DOHH2 (cell line): ENCODE measurements around the gene TCEA2.

ENCODE experiments used
- H3F3A ChIP-seq: fragments of 200-600 bp; sonication (generic), shearing (Covaris generic); 2 replicates; pipeline ENCODE4 v1.6.0; 2016; ENCODE audit warnings: antibody characterized with exemption, mild to moderate bottlenecking; ENCODE audit not compliant: control insufficient read depth, insufficient read depth
- H3K27ac ChIP-seq: fragments of 200-600 bp; sonication (generic); 2 replicates; pipeline ENCODE4 v1.5.1; 2014; ENCODE audit warnings: low read depth, mild to moderate bottlenecking, low read length, moderate library complexity
- H3K27me3 ChIP-seq: fragments of 200-600 bp; sonication (generic); 2 replicates; pipeline ENCODE4 v1.6.1; 2014; ENCODE audit warnings: mild to moderate bottlenecking, low read length, mixed read lengths; ENCODE audit not compliant: control insufficient read depth
- H3K36me3 ChIP-seq: fragments of 200-600 bp; sonication (generic); 2 replicates; pipeline ENCODE4 v1.6.1; 2014; ENCODE audit warnings: mild to moderate bottlenecking, low read length, moderate library complexity, mixed read lengths; ENCODE audit not compliant: control insufficient read depth
- H3K4me1 ChIP-seq: fragments of 200-600 bp; sonication (generic); 2 replicates; pipeline ENCODE4 v1.6.1; 2014; ENCODE audit warnings: mild to moderate bottlenecking, low read length, mixed read lengths; ENCODE audit not compliant: control insufficient read depth
- H3K4me2 ChIP-seq: fragments of 200-600 bp; sonication (generic); 2 replicates; pipeline ENCODE4 v1.6.0; 2014; ENCODE audit warnings: mild to moderate bottlenecking, low read length, moderate library complexity
- H3K4me3 ChIP-seq: fragments of 200-600 bp; sonication (generic); 2 replicates; pipeline ENCODE4 v1.5.1; 2014; ENCODE audit warnings: mild to moderate bottlenecking, low read length, mixed read lengths
- H3K79me2 ChIP-seq: fragments of 200-600 bp; sonication (generic); 2 replicates; pipeline ENCODE4 v1.6.1; 2014; ENCODE audit warnings: mild to moderate bottlenecking, low read length, mixed read lengths; ENCODE audit not compliant: control insufficient read depth
- H3K9me2 ChIP-seq: fragments of 200-600 bp; sonication (generic); replicated peaks from 2 replicates; pipeline ENCODE4 v1.6.1; 2014; ENCODE audit warnings: mild to moderate bottlenecking, low read length, mixed read lengths; ENCODE audit not compliant: control insufficient read depth
- H3K9me3 ChIP-seq: fragments of 200-600 bp; sonication (generic); 2 replicates; pipeline ENCODE4 v1.6.1; 2014; ENCODE audit warnings: antibody characterized with exemption, low read length, mixed read lengths; ENCODE audit not compliant: control insufficient read depth, insufficient read depth
- H4K20me1 ChIP-seq: fragments of 200-600 bp; sonication (generic); 2 replicates; pipeline ENCODE4 v1.6.0; 2014; ENCODE audit warnings: low read depth, mild to moderate bottlenecking, antibody characterized with exemption, low read length, moderate library complexity; ENCODE audit not compliant: control insufficient read depth, insufficient read depth
- EZH2phosphoT487 ChIP-seq: fragments of 200-600 bp; sonication (generic); IDR thresholded peaks from 2 replicates; pipeline ENCODE4 v1.6.1; 2017; ENCODE audit warnings: borderline replicate concordance, mild to moderate bottlenecking, antibody characterized with exemption, low read length, moderate library complexity, mixed read lengths
- TF ChIP-seq, protein P1 (sequence below): fragments of 200-600 bp; sonication (generic); IDR thresholded peaks from one replicate; pipeline ENCODE4 v1.5.1; 2014; ENCODE audit warnings: antibody characterized with exemption, mild to moderate bottlenecking, low read depth, low read length; ENCODE audit not compliant: poor library complexity, severe bottlenecking

The TCEA2 gene

DNA sequence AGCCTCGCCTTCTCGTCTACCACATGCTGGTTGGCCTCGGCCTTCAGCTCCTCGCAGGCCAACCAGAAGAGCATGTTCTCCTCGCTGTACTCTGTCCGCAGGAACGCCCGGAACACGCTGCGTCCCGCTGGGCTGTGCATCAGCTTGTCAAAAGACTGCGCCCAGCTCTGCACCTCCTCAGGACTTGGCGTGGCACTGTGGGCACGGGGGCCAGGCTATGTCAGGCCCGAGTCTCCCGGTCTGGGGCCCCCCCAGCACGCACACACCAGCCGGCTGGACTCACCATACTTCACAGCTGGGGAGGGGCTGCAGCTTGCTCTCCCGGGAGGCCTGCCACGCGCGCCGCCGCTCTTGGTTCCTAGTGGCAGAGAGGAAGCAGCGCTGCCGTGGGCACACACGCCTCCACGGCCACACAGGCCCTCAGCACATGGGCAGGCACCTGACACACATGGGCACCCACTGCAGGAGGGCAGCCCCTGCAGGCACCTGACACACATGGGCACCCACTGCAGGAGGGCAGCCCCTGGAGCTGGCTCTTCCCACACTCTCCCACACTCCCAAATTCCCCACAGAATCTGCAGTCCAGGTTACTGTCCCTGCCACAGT is 11.3 kb downstream of the TCEA2 start:
- H3F3A ChIP-seq = peaks cover 15% of the 10 kb centered on the region
- H3K9me3 ChIP-seq = no peaks in the 10 kb centered on the region
- peaks cover 64% of the 10 kb centered on the region for H3K4me1 ChIP-seq
- TF ChIP-seq, protein P1, sequence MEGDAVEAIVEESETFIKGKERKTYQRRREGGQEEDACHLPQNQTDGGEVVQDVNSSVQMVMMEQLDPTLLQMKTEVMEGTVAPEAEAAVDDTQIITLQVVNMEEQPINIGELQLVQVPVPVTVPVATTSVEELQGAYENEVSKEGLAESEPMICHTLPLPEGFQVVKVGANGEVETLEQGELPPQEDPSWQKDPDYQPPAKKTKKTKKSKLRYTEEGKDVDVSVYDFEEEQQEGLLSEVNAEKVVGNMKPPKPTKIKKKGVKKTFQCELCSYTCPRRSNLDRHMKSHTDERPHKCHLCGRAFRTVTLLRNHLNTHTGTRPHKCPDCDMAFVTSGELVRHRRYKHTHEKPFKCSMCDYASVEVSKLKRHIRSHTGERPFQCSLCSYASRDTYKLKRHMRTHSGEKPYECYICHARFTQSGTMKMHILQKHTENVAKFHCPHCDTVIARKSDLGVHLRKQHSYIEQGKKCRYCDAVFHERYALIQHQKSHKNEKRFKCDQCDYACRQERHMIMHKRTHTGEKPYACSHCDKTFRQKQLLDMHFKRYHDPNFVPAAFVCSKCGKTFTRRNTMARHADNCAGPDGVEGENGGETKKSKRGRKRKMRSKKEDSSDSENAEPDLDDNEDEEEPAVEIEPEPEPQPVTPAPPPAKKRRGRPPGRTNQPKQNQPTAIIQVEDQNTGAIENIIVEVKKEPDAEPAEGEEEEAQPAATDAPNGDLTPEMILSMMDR = no peak
- TF ChIP-seq EZH2phosphoT487 = no peak
- H3K36me3 ChIP-seq = peaks cover 64% of the 10 kb centered on the region
- H3K27ac ChIP-seq = no peak overlapping the region
- H3K4me2 ChIP-seq = no peak overlapping the region
- H3K4me3 ChIP-seq = no peak overlapping the region
- H3K79me2 ChIP-seq = peaks cover 25% of the 10 kb centered on the region
- H4K20me1 ChIP-seq = no peaks in the 10 kb centered on the region
- H3K9me2 ChIP-seq = no peaks in the 10 kb centered on the region
- no peaks in the 10 kb centered on the region for H3K27me3 ChIP-seq

DNA sequence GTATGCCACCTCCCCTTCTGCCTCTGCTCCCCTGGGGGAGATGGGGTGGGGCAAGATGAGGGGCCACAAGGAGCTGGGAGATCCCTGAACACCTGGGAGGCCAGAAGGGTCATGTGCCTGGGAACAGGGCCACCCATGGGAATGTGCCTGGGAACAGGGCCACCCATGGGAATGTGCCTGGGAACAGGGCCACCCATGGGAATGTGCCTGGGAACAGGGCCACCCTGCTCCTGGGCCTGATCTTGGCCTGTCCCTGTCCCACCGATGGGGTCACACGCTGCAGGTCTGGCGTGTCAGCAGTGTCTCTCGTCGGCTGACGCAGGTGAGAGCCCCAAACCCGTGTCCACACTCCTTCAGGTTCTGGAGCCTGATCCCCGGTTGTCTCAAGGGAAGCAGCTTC is 12.0 kb downstream of the TCEA2 start:
- Histone ChIP-seq H3K9me3 (no peaks in the 10 kb centered on the region), H3K9me2 (no peaks in the 10 kb centered on the region), H3K27ac (no peak overlapping the region), H3K36me3 (peaks cover 65% of the 10 kb centered on the region), H3K27me3 (no peaks in the 10 kb centered on the region), H3K4me2 (no peak overlapping the region), H3K4me3 (no peak overlapping the region), H4K20me1 (no peaks in the 10 kb centered on the region), H3F3A (peaks cover 15% of the 10 kb centered on the region), H3K79me2 (peaks cover 25% of the 10 kb centered on the region), H3K4me1 (peaks cover 63% of the 10 kb centered on the region)
- no peak for TF ChIP-seq EZH2phosphoT487
- TF ChIP-seq, protein P1 = no peak

DNA sequence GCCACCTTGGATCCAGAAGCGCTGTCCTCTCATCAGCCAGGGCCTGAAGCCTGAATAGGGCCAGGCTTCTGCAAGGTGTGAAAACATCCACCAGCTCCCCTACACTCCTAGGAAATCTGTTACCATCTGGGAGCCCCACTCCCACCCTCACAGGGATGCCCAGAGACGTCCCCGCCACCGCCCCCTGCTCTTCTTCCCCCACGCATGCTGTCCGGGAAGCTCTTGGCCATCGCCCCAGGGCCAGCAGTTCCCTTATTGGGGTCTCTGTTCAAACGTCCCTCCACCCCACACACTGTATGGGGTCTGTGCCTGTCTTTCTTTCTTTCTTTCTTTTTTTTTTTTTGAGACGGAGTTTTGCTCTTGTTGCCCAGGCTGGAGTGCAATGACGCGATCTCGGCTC is 12.6 kb downstream of the TCEA2 start:
- Histone ChIP-seq H3K36me3 (peaks cover 62% of the 10 kb centered on the region), H3K79me2 (peaks cover 25% of the 10 kb centered on the region), H3K4me3 (no peak overlapping the region), H3K4me2 (no peak overlapping the region), H3K27me3 (no peaks in the 10 kb centered on the region), H3K4me1 (peaks cover 63% of the 10 kb centered on the region), H3K9me3 (no peaks in the 10 kb centered on the region), H4K20me1 (no peaks in the 10 kb centered on the region), H3K27ac (no peak overlapping the region), H3K9me2 (no peaks in the 10 kb centered on the region), H3F3A (peaks cover 20% of the 10 kb centered on the region)
- TF ChIP-seq EZH2phosphoT487 = no peak
- TF ChIP-seq, protein P1 = no peak
